Mesendoderm (in vitro differentiated cells): ENCODE data around the gene HSP90AB1.

ENCODE experiments used
- DNase-seq: peaks from one replicate; pipeline ENCODE4 v3.0.0; 2013
- H2AK5ac ChIP-seq: 2 replicates; pipeline ENCODE4 v1.6.1; 2013; ENCODE audit warnings: low read length, inconsistent platforms
- H2BK120ac ChIP-seq: 2 replicates; pipeline ENCODE4 v1.6.1; 2013; ENCODE audit warnings: low read depth, mild to moderate bottlenecking, low read length, moderate library complexity, mixed read lengths
- H2BK15ac ChIP-seq: replicated peaks from 2 replicates; pipeline ENCODE4 v1.6.1; 2013; ENCODE audit warnings: low read depth, mild to moderate bottlenecking, moderate library complexity
- H2BK5ac ChIP-seq: 2 replicates; pipeline ENCODE4 v1.6.1; 2013; ENCODE audit warnings: low read length, inconsistent platforms
- H3K18ac ChIP-seq: 2 replicates; pipeline ENCODE4 v1.6.1; 2013; ENCODE audit warnings: mild to moderate bottlenecking, low read length, mixed read lengths
- H3K23ac ChIP-seq: one replicate; pipeline ENCODE4 v1.6.1; 2013; ENCODE audit warnings: low read length
- H3K27ac ChIP-seq: 2 replicates; pipeline ENCODE4 v1.5.1; 2013; ENCODE audit warnings: low read depth, mild to moderate bottlenecking, inconsistent platforms, low read length, moderate library complexity
- H3K27me3 ChIP-seq: 2 replicates; pipeline ENCODE4 v1.6.1; 2013; ENCODE audit warnings: low read length, control low read depth, mild to moderate bottlenecking, inconsistent platforms; ENCODE audit not compliant: insufficient read depth, poor library complexity
- H3K36me3 ChIP-seq: 2 replicates; pipeline ENCODE4 v1.6.1; 2013; ENCODE audit warnings: low read length, inconsistent platforms; ENCODE audit not compliant: control insufficient read depth, insufficient read depth
- H3K4ac ChIP-seq: one replicate; pipeline ENCODE4 v1.6.1; 2013; ENCODE audit warnings: low read depth, mild to moderate bottlenecking, low read length, moderate library complexity
- H3K4me1 ChIP-seq: 2 replicates; pipeline ENCODE4 v1.6.1; 2013; ENCODE audit warnings: low read depth, low read length, inconsistent platforms; ENCODE audit not compliant: control insufficient read depth
- H3K4me2 ChIP-seq: 2 replicates; pipeline ENCODE4 v1.6.1; 2013; ENCODE audit warnings: low read length
- H3K4me3 ChIP-seq: 2 replicates; pipeline ENCODE4 v1.5.1; 2013; ENCODE audit warnings: mild to moderate bottlenecking, low read length
- H3K56ac ChIP-seq: one replicate; pipeline ENCODE4 v1.6.1; 2013; ENCODE audit warnings: low read length
- H3K79me1 ChIP-seq: 2 replicates; pipeline ENCODE4 v1.6.1; 2013; ENCODE audit warnings: low read length, inconsistent platforms
- H3K79me2 ChIP-seq: 2 replicates; pipeline ENCODE4 v1.6.1; 2013; ENCODE audit warnings: mild to moderate bottlenecking, low read length; ENCODE audit not compliant: control insufficient read depth, insufficient read depth
- H3K9ac ChIP-seq: 2 replicates; pipeline ENCODE4 v1.6.1; 2013; ENCODE audit warnings: low read length, inconsistent platforms
- H4K5ac ChIP-seq: one replicate; pipeline ENCODE4 v1.6.1; 2013; ENCODE audit warnings: low read length
- H4K8ac ChIP-seq: one replicate; pipeline ENCODE4 v1.6.1; 2013; ENCODE audit warnings: low read depth, mild to moderate bottlenecking, control low read depth, low read length, moderate library complexity
- WGBS: extraction: QIAGEN DNeasy Blood & Tissue Kit; methylation state at CpG from one replicate; pipeline ENCODE4 v1.1.7; 2013; ENCODE audit warnings: low lambda C conversion rate, missing lambda C conversion rate; ENCODE audit not compliant: insufficient coverage; ENCODE audit errors: extremely low coverage; 5-methylcytosine and 5-hydroxymethylcytosine counted together

Gene HSP90AB1

GRCh38 chr6:44202332-44202971 is 44.4 kb upstream of the HSP90AB1 start:
- Histone ChIP-seq H2BK120ac (peak overlapping the region; percentile 8), H3K36me3 (no peaks in the 10 kb centered on the region), H3K27me3 (no peaks in the 10 kb centered on the region), H3K18ac (peak overlapping the region; percentile 89), H2BK15ac (no peak overlapping the region), H3K4me1 (peaks cover 25% of the 10 kb centered on the region), H3K23ac (peak overlapping the region; percentile 87), H3K79me2 (no peaks in the 10 kb centered on the region), H3K79me1 (no peaks in the 10 kb centered on the region), H4K5ac (no peak overlapping the region), H3K4ac (peak overlapping the region; percentile 83), H2AK5ac (peak overlapping the region; percentile 95), H3K4me2 (no peak overlapping the region), H3K9ac (peak overlapping the region; percentile 49), H4K8ac (no peak overlapping the region), H2BK5ac (peak overlapping the region; percentile 96), H3K27ac (peak overlapping the region; percentile 68), H3K4me3 (no peak overlapping the region), H3K56ac (peak overlapping the region; percentile 87)
- DNase-seq = peak; percentile 95
- no CpG with 5 or more reads among the region's 4 CpGs for WGBS

- H4K5ac ChIP-seq = no peak overlapping the region
- H4K8ac ChIP-seq = no peak overlapping the region
- H2BK5ac ChIP-seq = peak overlapping the region; percentile 96
- H3K79me1 ChIP-seq = no peaks in the 10 kb centered on the region
- peaks cover 25% of the 10 kb centered on the region for H3K4me1 ChIP-seq
- no peak overlapping the region for H3K4me3 ChIP-seq
- peak overlapping the region; percentile 83 for H3K23ac ChIP-seq
- H3K4ac ChIP-seq = peak overlapping the region; percentile 83
- H3K79me2 ChIP-seq = no peaks in the 10 kb centered on the region
- no peaks in the 10 kb centered on the region for H3K27me3 ChIP-seq
- peak; percentile 64 for DNase-seq
- peak overlapping the region; percentile 86 for H3K56ac ChIP-seq
- H2BK15ac ChIP-seq = no peak overlapping the region
- peak overlapping the region; percentile 89 for H3K18ac ChIP-seq
- no CpG with 5 or more reads among the region's 11 CpGs for WGBS
- no peak overlapping the region for H2BK120ac ChIP-seq
- H3K27ac ChIP-seq = peak overlapping the region; percentile 58
- H3K36me3 ChIP-seq = no peaks in the 10 kb centered on the region
- H3K4me2 ChIP-seq = no peak overlapping the region
- peak overlapping the region; percentile 88 for H2AK5ac ChIP-seq
- peak overlapping the region; percentile 2 for H3K9ac ChIP-seq
These were observed 43.7 kb upstream of the HSP90AB1 start for GRCh38 chr6:44202972-44203750.

- peak overlapping the region; percentile 49 for H3K56ac ChIP-seq
- no peak overlapping the region for H3K23ac ChIP-seq
- H3K36me3 ChIP-seq = no peaks in the 10 kb centered on the region
- H3K27me3 ChIP-seq = no peaks in the 10 kb centered on the region
- no peak overlapping the region for H2AK5ac ChIP-seq
- H4K5ac ChIP-seq = no peak overlapping the region
- no peaks in the 10 kb centered on the region for H3K79me1 ChIP-seq
- no peak overlapping the region for H3K27ac ChIP-seq
- H3K4me2 ChIP-seq = no peak overlapping the region
- no peak overlapping the region for H2BK15ac ChIP-seq
- peaks cover 25% of the 10 kb centered on the region for H3K4me1 ChIP-seq
- no peak overlapping the region for H3K4ac ChIP-seq
- H2BK5ac ChIP-seq = no peak overlapping the region
- no peaks in the 10 kb centered on the region for H3K79me2 ChIP-seq
- WGBS = no CpG with 5 or more reads among the region's 6 CpGs
- no peak overlapping the region for H3K4me3 ChIP-seq
- no peak overlapping the region for H4K8ac ChIP-seq
- no peak overlapping the region for H2BK120ac ChIP-seq
- H3K18ac ChIP-seq = no peak overlapping the region
- no peak for DNase-seq
- H3K9ac ChIP-seq = no peak overlapping the region
These were observed 42.9 kb upstream of the HSP90AB1 start for GRCh38 chr6:44203955-44204354.

- Histone ChIP-seq H3K27me3 (no peaks in the 10 kb centered on the region), H3K4me3 (no peak overlapping the region), H3K23ac (no peak overlapping the region), H2BK15ac (no peak overlapping the region), H3K56ac (no peak overlapping the region), H3K4me1 (peaks cover 7% of the 10 kb centered on the region), H3K9ac (no peak overlapping the region), H3K79me2 (no peaks in the 10 kb centered on the region), H3K18ac (no peak overlapping the region), H4K8ac (no peak overlapping the region), H3K79me1 (no peaks in the 10 kb centered on the region), H3K36me3 (no peaks in the 10 kb centered on the region), H3K27ac (no peak overlapping the region), H2BK5ac (no peak overlapping the region), H2AK5ac (no peak overlapping the region), H2BK120ac (no peak overlapping the region), H3K4ac (no peak overlapping the region), H3K4me2 (no peak overlapping the region), H4K5ac (no peak overlapping the region)
- DNase-seq = no peak
- no CpG with 5 or more reads among the region's 6 CpGs for WGBS
These were observed 38.9 kb upstream of the HSP90AB1 start for GRCh38 chr6:44207966-44208365.

- H3K4me1 ChIP-seq = peaks cover 3% of the 10 kb centered on the region
- no peak overlapping the region for H2BK5ac ChIP-seq
- H3K9ac ChIP-seq = no peak overlapping the region
- no peaks in the 10 kb centered on the region for H3K79me2 ChIP-seq
- H3K27ac ChIP-seq = no peak overlapping the region
- no peak overlapping the region for H3K56ac ChIP-seq
- H3K23ac ChIP-seq = no peak overlapping the region
- WGBS = 100% methylated on average over 1 of the region's 3 CpGs
- DNase-seq = no peak
- H3K18ac ChIP-seq = no peak overlapping the region
- H2BK120ac ChIP-seq = no peak overlapping the region
- H4K5ac ChIP-seq = no peak overlapping the region
- no peak overlapping the region for H2AK5ac ChIP-seq
- no peaks in the 10 kb centered on the region for H3K36me3 ChIP-seq
- no peak overlapping the region for H2BK15ac ChIP-seq
- H3K4me3 ChIP-seq = no peak overlapping the region
- no peaks in the 10 kb centered on the region for H3K27me3 ChIP-seq
- H3K4me2 ChIP-seq = no peak overlapping the region
- no peak overlapping the region for H4K8ac ChIP-seq
- no peak overlapping the region for H3K4ac ChIP-seq
- H3K79me1 ChIP-seq = no peaks in the 10 kb centered on the region
These were observed 35.6 kb upstream of the HSP90AB1 start for GRCh38 chr6:44211284-44211683.
